ENCODE measurements around the gene PLCB4.

PLCB4 gene

GRCh38 chr20:9185511-9185910 lies 116.6 kb downstream of the PLCB4 start:
- FAIRE-seq: no peak

- FAIRE-seq: no peak
Observed at GRCh38 chr20:9186396-9186795, 117.5 kb downstream of the PLCB4 start.

- no peak for FAIRE-seq
Observed at GRCh38 chr20:9195031-9195430, 126.1 kb downstream of the PLCB4 start.

GRCh38 chr20:9196110-9196509 lies 127.2 kb downstream of the PLCB4 start:
- no peak for FAIRE-seq

GRCh38 chr20:9198460-9198859 lies 129.6 kb downstream of the PLCB4 start:
- FAIRE-seq: no peak

- FAIRE-seq: no peak
Observed at GRCh38 chr20:9200196-9200595, 131.3 kb downstream of the PLCB4 start.

GRCh38 chr20:9200620-9201019 lies 131.7 kb downstream of the PLCB4 start:
- FAIRE-seq: no peak

- no peak for FAIRE-seq
Observed at GRCh38 chr20:9202420-9203080, 133.7 kb downstream of the PLCB4 start.

- no peak for FAIRE-seq
Observed at GRCh38 chr20:9203081-9203447, 134.2 kb downstream of the PLCB4 start.

GRCh38 chr20:9204979-9205378 lies 136.1 kb downstream of the PLCB4 start:
- no peak for FAIRE-seq

GRCh38 chr20:9206486-9206885 lies 137.6 kb downstream of the PLCB4 start:
- no peak for FAIRE-seq

GRCh38 chr20:9207253-9207652 lies 138.4 kb downstream of the PLCB4 start:
- FAIRE-seq: no peak

GRCh38 chr20:9210356-9210755 lies 141.5 kb downstream of the PLCB4 start:
- no peak for FAIRE-seq

- FAIRE-seq: no peak
Observed at GRCh38 chr20:9211016-9211760, 142.3 kb downstream of the PLCB4 start.

- no peak for FAIRE-seq
Observed at GRCh38 chr20:9212735-9213134, 143.8 kb downstream of the PLCB4 start.

GRCh38 chr20:9214685-9215084 lies 145.8 kb downstream of the PLCB4 start:
- no peak for FAIRE-seq

- FAIRE-seq: no peak
Observed at GRCh38 chr20:9215539-9215938, 146.7 kb downstream of the PLCB4 start.

GRCh38 chr20:9218531-9218961 lies 149.7 kb downstream of the PLCB4 start:
- FAIRE-seq: no peak

GRCh38 chr20:9220874-9221547 lies 152.1 kb downstream of the PLCB4 start:
- FAIRE-seq: no peak

- FAIRE-seq: no peak
Observed at GRCh38 chr20:9223296-9223695, 154.4 kb downstream of the PLCB4 start.

GRCh38 chr20:9225879-9226278 lies 157.0 kb downstream of the PLCB4 start:
- FAIRE-seq: no peak

GRCh38 chr20:9227896-9228615 lies 159.2 kb downstream of the PLCB4 start:
- no peak for FAIRE-seq

- no peak for FAIRE-seq
Observed at GRCh38 chr20:9228774-9229450, 160.0 kb downstream of the PLCB4 start.
